Peyer's patch (tissue), 4 donors: ENCODE results near the gene ASPN.

Source experiments
- POLR2A ChIP-seq, 2 donors: fragments of 450-650 bp; IDR thresholded peaks; one replicate each; pipeline ENCODE4 v1.5.1; 2017; ENCODE audit warnings: antibody characterized with exemption in 2 of 2, mild to moderate bottlenecking in 2 of 2, moderate library complexity in 2 of 2
- TF ChIP-seq, protein P1 (sequence below), 6 experiments: fragments of 450-650 bp in 4 of 6; fragments of 200-600 bp in 2 of 6; sonication (generic) in 1 of 6; IDR thresholded peaks; one replicate each; pipeline ENCODE4 v1.5.1; 2017 to 2019; ENCODE audit warnings: antibody characterized with exemption in 6 of 6, mild to moderate bottlenecking in 3 of 6, moderate library complexity in 1 of 6

DNA sequence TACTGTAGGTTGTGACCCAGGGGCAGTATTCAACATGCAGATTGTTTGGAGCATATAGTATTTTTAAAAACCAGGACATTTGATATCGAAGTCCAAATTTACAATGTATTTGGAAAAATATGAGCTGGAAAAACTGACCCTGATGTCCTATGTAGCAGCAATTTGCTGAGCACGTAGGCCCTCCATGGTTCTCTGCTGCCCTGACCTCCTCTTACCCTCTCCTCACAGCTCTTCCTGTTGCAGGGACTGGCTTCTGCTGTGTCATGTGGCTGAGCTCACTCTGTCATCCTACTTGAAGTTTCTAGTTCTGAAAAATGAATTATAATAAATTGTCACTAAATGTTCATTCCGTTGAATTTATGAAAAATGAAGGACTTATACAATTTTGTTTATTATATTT lies 4.1 kb upstream of the ASPN start:
- TF ChIP-seq, protein P1, sequence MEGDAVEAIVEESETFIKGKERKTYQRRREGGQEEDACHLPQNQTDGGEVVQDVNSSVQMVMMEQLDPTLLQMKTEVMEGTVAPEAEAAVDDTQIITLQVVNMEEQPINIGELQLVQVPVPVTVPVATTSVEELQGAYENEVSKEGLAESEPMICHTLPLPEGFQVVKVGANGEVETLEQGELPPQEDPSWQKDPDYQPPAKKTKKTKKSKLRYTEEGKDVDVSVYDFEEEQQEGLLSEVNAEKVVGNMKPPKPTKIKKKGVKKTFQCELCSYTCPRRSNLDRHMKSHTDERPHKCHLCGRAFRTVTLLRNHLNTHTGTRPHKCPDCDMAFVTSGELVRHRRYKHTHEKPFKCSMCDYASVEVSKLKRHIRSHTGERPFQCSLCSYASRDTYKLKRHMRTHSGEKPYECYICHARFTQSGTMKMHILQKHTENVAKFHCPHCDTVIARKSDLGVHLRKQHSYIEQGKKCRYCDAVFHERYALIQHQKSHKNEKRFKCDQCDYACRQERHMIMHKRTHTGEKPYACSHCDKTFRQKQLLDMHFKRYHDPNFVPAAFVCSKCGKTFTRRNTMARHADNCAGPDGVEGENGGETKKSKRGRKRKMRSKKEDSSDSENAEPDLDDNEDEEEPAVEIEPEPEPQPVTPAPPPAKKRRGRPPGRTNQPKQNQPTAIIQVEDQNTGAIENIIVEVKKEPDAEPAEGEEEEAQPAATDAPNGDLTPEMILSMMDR (IDR thresholded peaks at IDR 0.05), result no peak
- no peak for TF ChIP-seq POLR2A (IDR thresholded peaks at IDR 0.05)
